ENCODE results near the gene WDR45.

WDR45 gene

GRCh38 chrX:49073601-49074575, 5.8 kb downstream of the WDR45 start, which contains the start of gene PRAF2:
Gene PRAF2 (minus strand): TSS chrX:49074002. CDS start chrX:49073987, 15 bp downstream.
- peak; percentile 92 for DNase-seq

- DNase-seq: no peak
These were observed 7.0 kb downstream of the WDR45 start for GRCh38 chrX:49072712-49073095.

- peak; percentile 69 for DNase-seq
These were observed 7.6 kb downstream of the WDR45 start for GRCh38 chrX:49071877-49072711.

GRCh38 chrX:49070988-49071387, 8.7 kb downstream of the WDR45 start:
- DNase-seq: no peak

- no peak for DNase-seq
These were observed 10.6 kb downstream of the WDR45 start for GRCh38 chrX:49069038-49069437.

- DNase-seq: no peak
These were observed 12.2 kb downstream of the WDR45 start for GRCh38 chrX:49067285-49068120.

GRCh38 chrX:49066690-49067089, 13.0 kb downstream of the WDR45 start:
- DNase-seq: no peak

- no peak for DNase-seq
These were observed 13.4 kb downstream of the WDR45 start for GRCh38 chrX:49066278-49066677.

GRCh38 chrX:49064735-49065134, 15.0 kb downstream of the WDR45 start:
- no peak for DNase-seq

- no peak for DNase-seq
These were observed 15.4 kb downstream of the WDR45 start for GRCh38 chrX:49064303-49064702.

- DNase-seq: no peak
These were observed 16.0 kb downstream of the WDR45 start for GRCh38 chrX:49063715-49064114.

- DNase-seq: no peak
These were observed 17.8 kb downstream of the WDR45 start for GRCh38 chrX:49061916-49062315.

- no peak for DNase-seq
These were observed 18.2 kb downstream of the WDR45 start for GRCh38 chrX:49061490-49061889.

GRCh38 chrX:49060914-49061313, 18.8 kb downstream of the WDR45 start:
- no peak for DNase-seq

GRCh38 chrX:49059681-49060085, 20.0 kb downstream of the WDR45 start:
- no peak for DNase-seq

- no peak for DNase-seq
These were observed 20.5 kb downstream of the WDR45 start for GRCh38 chrX:49059201-49059600.

- no peak for DNase-seq
These were observed 20.9 kb downstream of the WDR45 start, which contains the start of gene CCDC120 for GRCh38 chrX:49058794-49059193. Gene CCDC120 (plus strand): TSS chrX:49058999. CDS start chrX:49062042, 3,043 bp downstream.

- no peak for DNase-seq
These were observed 25.5 kb downstream of the WDR45 start for GRCh38 chrX:49054073-49054762.

GRCh38 chrX:49053223-49054072, 26.2 kb downstream of the WDR45 start:
- DNase-seq: peak; percentile 63

GRCh38 chrX:49043987-49044281, 35.8 kb downstream of the WDR45 start:
- no peak for DNase-seq

Data from fibroblast of skin of abdomen (primary cell).